NOMO-1 treated with DMSO at 0.1 percent for 48 hours (cell line): ENCODE data around the gene DTYMK.

ENCODE experiments used
- DNase-seq: peaks from one replicate; lab custom pipeline; 2025; ENCODE audit not compliant: unreplicated experiment; lab: John Stamatoyannopoulos, UW

DTYMK gene

GRCh38 chr2:241686650-241687425, at the start of gene DTYMK:
TSS of gene DTYMK (minus strand) at chr2:241686815. CDS start at chr2:241686783, 32 bp downstream.
- peak; percentile 95 for DNase-seq

DNA sequence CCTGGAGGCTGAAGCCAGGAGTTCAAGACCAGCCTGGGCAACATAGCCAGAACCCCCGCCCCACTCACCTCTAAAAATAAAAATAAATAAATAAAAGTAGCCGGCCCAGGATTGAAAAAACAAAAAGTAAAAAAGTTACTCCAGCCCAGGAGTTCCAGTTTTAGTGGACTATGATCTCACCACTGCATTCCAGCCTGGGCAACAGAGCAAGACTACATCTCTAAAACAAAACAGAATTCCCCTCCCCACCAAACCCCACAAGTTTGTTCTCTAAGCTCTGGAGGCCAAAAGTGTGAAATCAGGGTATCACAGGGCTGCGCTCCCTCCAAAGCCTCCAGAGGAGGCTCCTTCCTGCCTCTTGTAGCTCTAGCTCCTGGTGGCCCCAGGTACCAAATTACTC, 49.5 kb upstream of the DTYMK start:
- DNase-seq = no peak

GRCh38 chr2:241734467-241735208, 48.0 kb upstream of the DTYMK start, which contains the start of gene D2HGDH:
TSS of gene D2HGDH (plus strand) at chr2:241734630. CDS start at chr2:241735225, 595 bp downstream.
- peak; percentile 68 for DNase-seq

- DNase-seq = no peak
Observed at GRCh38 chr2:241734208-241734466, 47.5 kb upstream of the DTYMK start.

- no peak for DNase-seq
Observed at GRCh38 chr2:241733391-241734207, 47.0 kb upstream of the DTYMK start.

- DNase-seq = peak; percentile 2
Observed at GRCh38 chr2:241732513-241733186, 46.0 kb upstream of the DTYMK start.

- peak; percentile 24 for DNase-seq
Observed at GRCh38 chr2:241730671-241731293, 44.2 kb upstream of the DTYMK start.

GRCh38 chr2:241729868-241730267, 43.3 kb upstream of the DTYMK start:
- no peak for DNase-seq

DNA sequence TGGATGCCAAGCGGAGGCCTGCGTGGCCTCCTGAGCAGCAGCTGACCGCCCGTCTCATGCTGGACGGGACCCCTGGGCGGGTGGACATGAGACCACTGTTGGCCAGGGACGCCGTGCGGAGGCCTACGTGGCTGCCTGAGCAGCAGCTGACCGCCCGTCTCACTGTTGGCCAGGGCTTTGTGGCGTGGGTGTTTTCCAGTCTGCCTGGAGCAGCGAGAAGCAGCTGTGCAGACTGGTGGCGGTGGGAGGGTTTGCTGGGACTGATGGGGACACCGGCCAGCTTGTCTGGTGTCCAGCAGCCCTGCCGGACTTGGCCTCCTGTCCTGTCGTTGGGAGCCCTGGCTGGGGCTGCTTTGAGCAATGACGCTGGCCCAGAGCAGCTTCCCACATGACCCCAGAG, 42.0 kb upstream of the DTYMK start:
- no peak for DNase-seq

DNA sequence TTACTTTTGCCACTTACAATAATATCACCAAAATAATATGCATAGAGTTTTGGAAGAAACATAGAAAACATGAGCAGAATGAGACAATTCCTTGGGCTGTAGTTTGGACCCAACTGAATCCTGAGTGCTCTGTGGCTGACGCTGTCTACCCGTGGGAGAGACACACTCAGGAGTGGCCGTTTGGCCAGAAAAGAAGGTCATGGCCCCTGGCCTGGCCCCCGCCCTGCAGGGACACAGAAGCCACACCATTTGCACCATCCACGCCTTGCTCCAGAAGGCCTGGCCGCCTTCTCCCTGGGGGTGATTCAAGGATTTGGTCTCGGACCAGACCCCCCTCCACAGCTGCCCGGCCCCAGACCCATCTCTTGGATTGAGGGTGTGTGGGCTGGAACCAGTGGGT, 41.4 kb upstream of the DTYMK start:
- no peak for DNase-seq

DNA sequence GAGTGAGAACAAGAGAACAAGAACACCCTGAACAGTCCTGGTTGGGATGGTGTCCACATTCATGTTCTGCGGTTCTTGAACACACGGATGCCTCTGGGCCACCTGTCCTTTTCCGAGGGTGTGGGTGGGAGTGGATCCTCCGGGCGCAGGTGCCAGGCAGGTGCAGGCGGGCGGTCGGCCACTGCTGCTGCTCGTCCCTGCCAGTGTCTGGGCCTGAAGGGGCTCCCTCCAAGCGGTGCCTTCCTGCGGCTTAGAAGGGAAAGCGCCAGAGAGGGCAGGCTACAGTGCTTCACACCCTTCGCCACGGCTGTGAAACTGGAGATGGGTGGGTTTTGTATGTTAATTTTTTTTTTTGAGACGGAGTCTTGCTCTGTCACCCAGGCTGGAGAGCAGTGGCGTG, 39.8 kb upstream of the DTYMK start:
- no peak for DNase-seq

- DNase-seq = peak; percentile 45
Observed at GRCh38 chr2:241724975-241725870, 38.6 kb upstream of the DTYMK start.

DNA sequence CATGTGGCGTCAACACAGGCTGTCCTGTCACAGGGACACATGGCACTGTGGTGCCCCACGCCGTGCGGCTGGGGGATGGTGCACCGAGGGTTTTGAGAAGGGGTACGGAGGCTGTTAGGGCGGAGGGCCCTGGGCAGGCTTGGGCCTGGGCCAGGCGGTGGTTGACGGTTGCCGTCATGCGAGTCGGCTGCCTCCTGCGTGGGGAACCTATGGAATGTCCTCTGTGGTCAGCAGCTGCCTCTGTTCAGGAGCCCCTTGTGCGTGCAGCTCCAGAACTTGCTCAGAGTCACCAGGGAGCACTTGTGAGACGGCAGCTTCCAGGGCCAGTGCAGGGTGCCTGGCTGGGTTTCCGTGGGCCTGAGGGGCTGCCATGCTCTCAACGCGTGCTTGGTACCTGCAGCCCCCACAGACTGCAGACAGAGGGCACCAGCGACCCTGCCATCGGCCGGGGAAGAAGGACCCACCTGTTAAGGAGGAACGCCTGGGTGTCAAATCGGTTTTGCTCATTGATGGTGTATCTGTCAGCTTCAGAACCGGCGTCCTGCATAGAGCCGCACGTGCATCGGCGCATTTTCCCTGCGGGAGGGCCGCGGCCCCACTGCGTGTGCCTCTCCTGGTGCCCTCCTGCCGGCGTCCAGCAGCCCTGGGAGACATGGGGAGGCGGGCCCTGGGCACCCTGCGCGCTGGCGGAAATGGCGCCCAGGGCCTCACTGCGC, 37.8 kb upstream of the DTYMK start:
- DNase-seq = no peak

- DNase-seq = no peak
Observed at GRCh38 chr2:241722896-241723454, 36.4 kb upstream of the DTYMK start.

- DNase-seq = no peak
Observed at GRCh38 chr2:241721852-241722251, 35.2 kb upstream of the DTYMK start.

GRCh38 chr2:241720560-241720959, 33.9 kb upstream of the DTYMK start:
- no peak for DNase-seq

GRCh38 chr2:241720099-241720498, 33.5 kb upstream of the DTYMK start:
- DNase-seq = no peak

DNA sequence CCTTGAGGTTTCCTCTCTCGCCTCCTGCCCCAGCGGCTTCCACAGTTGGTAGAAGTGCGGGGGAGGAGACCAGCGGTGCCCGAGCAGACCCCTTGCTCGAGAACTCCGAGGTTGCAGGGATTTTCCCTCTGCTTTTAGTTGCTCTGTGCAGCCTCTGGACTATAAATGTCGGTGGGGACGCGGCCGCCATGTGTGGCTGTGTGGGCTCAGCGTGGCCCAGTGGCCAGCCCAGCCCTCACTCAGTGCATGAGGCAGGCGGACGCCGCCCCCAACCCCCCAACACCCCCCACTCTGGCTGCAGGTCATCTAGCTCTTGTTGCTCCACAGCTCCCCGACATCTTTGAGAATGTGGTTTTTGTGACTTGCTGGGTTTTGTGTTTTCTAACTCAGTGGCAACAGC, 32.5 kb upstream of the DTYMK start:
- no peak for DNase-seq

DNA sequence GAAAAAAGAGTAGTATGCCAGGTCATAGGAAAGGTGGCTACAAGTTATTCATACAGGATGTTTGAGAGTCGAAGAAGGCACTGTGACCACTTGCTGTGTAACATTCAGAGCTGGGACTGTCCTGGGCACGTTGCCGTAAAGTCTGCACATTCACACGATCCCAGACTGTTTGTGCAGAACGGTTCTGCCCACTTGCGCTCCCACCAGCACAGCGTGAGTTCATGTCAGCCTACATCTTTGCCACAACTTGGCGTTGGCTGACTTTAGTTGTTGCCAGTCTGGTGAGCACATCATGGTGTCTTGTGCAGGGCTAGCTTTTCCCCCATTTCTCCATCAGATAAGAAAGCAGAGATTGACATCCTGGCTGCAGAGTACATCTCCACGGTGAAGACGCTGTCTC, 22.3 kb upstream of the DTYMK start:
- no peak for DNase-seq
